Gastrocnemius medialis (tissue), 4 donors: Measurements from ENCODE around the gene MBNL2. TPM values are rescaled to one million over a fixed set of nuclear protein-coding genes. Genes with fewer than 3 reads are reported as not detected.

Source experiments
- ATAC-seq, 2 donors: fragments of 150-250 bp; one replicate each; pipeline ENCODE4 v1.9.1; 2016
- DNase-seq, 2 donors: peaks; one replicate each; pipeline ENCODE4 v3.0.0-alpha.2; 2019
- H3K27ac ChIP-seq, 4 donors: fragments of 200-600 bp; sonication (generic); 1 replicate in 1 of 4; 2 replicates in 3 of 4; pipeline ENCODE4 v1.5.1; 2016 to 2018; ENCODE audit warnings: mild to moderate bottlenecking in 2 of 4, moderate library complexity in 1 of 4
- H3K27me3 ChIP-seq, 3 donors: fragments of 200-600 bp; sonication (generic) in 2 of 3; 1 replicate in 1 of 3; 2 replicates in 2 of 3; pipeline versions ENCODE4 v1.5.1 to v1.6.0; 2016 to 2019; ENCODE audit warnings: mild to moderate bottlenecking in 1 of 3, moderate library complexity in 1 of 3
- H3K36me3 ChIP-seq, 2 donors: fragments of 200-600 bp; sonication (generic) in 1 of 2; one replicate each; pipeline ENCODE4 v1.5.1; 2017 to 2018
- H3K4me1 ChIP-seq, 2 donors: fragments of 200-600 bp; sonication (generic) in 1 of 2; one replicate each; pipeline ENCODE4 v1.5.1; 2016 to 2017; ENCODE audit warnings: mild to moderate bottlenecking in 2 of 2
- H3K4me3 ChIP-seq, 4 donors: fragments of 200-600 bp; sonication (generic) in 3 of 4; 1 replicate in 1 of 4; 2 replicates in 3 of 4; pipeline ENCODE4 v1.5.1; 2016 to 2019; ENCODE audit warnings: mild to moderate bottlenecking in 2 of 4
- H3K9me3 ChIP-seq, 3 donors: fragments of 200-600 bp; sonication (generic) in 2 of 3; 1 replicate in 1 of 3; 2 replicates in 2 of 3; pipeline ENCODE4 v1.5.1; 2016 to 2019
- CTCF ChIP-seq, 5 experiments: fragments of 450-650 bp in 3 of 5; fragments of 200-600 bp in 2 of 5; sonication (generic) in 2 of 5; IDR thresholded peaks in 4 of 5; conservative IDR thresholded peaks in 1 of 5; 1 replicate in 4 of 5; 2 replicates in 1 of 5; pipeline ENCODE4 v1.5.1; 2016 to 2019; ENCODE audit warnings: antibody characterized with exemption in 5 of 5, mild to moderate bottlenecking in 3 of 5, moderate library complexity in 3 of 5
- POLR2A ChIP-seq, 2 donors: fragments of 450-650 bp; IDR thresholded peaks; one replicate each; pipeline ENCODE4 v1.6.1; 2017; ENCODE audit warnings: antibody characterized with exemption in 2 of 2, mild to moderate bottlenecking in 2 of 2, moderate library complexity in 2 of 2
- in situ Hi-C, 4 donors: fragments of 200-750 bp; cut with MboI; loops; one replicate each; pipeline versions ENCODE4 v1.15.0 to v1.8.0; 2017; ENCODE audit warnings: low sequenced_read_pairs in 4 of 4
- intact Hi-C: fragments of 100-400 bp; cut with DNase I; formaldehyde crosslinking; loops from one replicate; pipeline ENCODE4 v1.15.1; 2023; ENCODE audit warnings: low total_unique reads
- total RNA-seq, 4 donors: library from RNA; depleted of rRNA; stranded (reverse); fragments of >200 nt; gene quantifications; one replicate each; pipeline versions ENCODE4 v1.1.0 to v1.2.3, GENCODE V29; 2016

Gene MBNL2
- total RNA-seq, 4 donors from 2014 or later, result 47.9 to 92.0 (median 71.3) TPM

GRCh38 chr13:97259410-97259797, 37.3 kb downstream of the MBNL2 start:
- H3K4me3 ChIP-seq, result peak overlapping the region in 1 of 4 donors; percentile 5
- ATAC-seq (no peak), DNase-seq (no peak)
- peaks cover 87 to 94% of the 10 kb centered on the region in 2 donors for H3K4me1 ChIP-seq
- in situ Hi-C loops (no loop called here), intact Hi-C loops (loop anchor here (10.0 kb wide), 1 partner anchor 175 kb away; the partner anchor contains the start of gene RAP2A)
- H3K27me3 ChIP-seq, result no peaks in the 10 kb centered on the region
- no peaks in the 10 kb centered on the region for H3K9me3 ChIP-seq
- no peak for TF ChIP-seq POLR2A (IDR thresholded peaks at IDR 0.05)
- no peak for TF ChIP-seq CTCF (IDR thresholded peaks at IDR 0.05 in 4 of 5, conservative IDR thresholded peaks at IDR 0.05 in 1 of 5)
- H3K36me3 ChIP-seq, result no peaks in the 10 kb centered on the region
- H3K27ac ChIP-seq, result peak overlapping the region; percentile 72 to 87 (median 76)

- Histone ChIP-seq H3K27me3 (no peaks in the 10 kb centered on the region), H3K4me3 (peak overlapping the region in 1 of 4 donors; percentile 5), H3K27ac (peak overlapping the region; percentile 72 to 87 (median 76)), H3K4me1 (peaks cover 87 to 93% of the 10 kb centered on the region in 2 donors), H3K36me3 (no peaks in the 10 kb centered on the region), H3K9me3 (no peaks in the 10 kb centered on the region)
- DNase-seq (peak; percentile 23 to 73), ATAC-seq (peak; percentile 82 to 86)
- intact Hi-C loops (loop anchor here (1.0 to 10.0 kb wide), 3 partner anchors 37 to 175 kb away; partner anchors contain the start of gene RAP2A), in situ Hi-C loops (no loop called here)
- no peak for TF ChIP-seq CTCF (IDR thresholded peaks at IDR 0.05 in 4 of 5, conservative IDR thresholded peaks at IDR 0.05 in 1 of 5)
- no peak for TF ChIP-seq POLR2A (IDR thresholded peaks at IDR 0.05)
Measured at GRCh38 chr13:97259798-97260714, 37.9 kb downstream of the MBNL2 start.

GRCh38 chr13:97261254-97262005, 39.3 kb downstream of the MBNL2 start:
- DNase-seq, result no peak

More at GRCh38 chr13:97261254-97262005, 39.3 kb downstream of the MBNL2 start:
- TF ChIP-seq POLR2A (IDR thresholded peaks at IDR 0.05) (no peak), CTCF (IDR thresholded peaks at IDR 0.05 in 4 of 5, conservative IDR thresholded peaks at IDR 0.05 in 1 of 5) (no peak)
- no peaks in the 10 kb centered on the region for H3K27me3 ChIP-seq
- peak in 1 of 2 donors; percentile 9 for ATAC-seq
- no peak overlapping the region for H3K4me3 ChIP-seq
- no peaks in the 10 kb centered on the region for H3K36me3 ChIP-seq
- in situ Hi-C loops, result no loop called here
- H3K4me1 ChIP-seq, result peaks cover 86 to 91% of the 10 kb centered on the region in 2 donors
- intact Hi-C loops, result loop anchor here (5.0 kb wide), 1 partner anchor 61 kb away; no protein-coding TSS in a partner anchor
- H3K9me3 ChIP-seq, result no peaks in the 10 kb centered on the region
- peak overlapping the region; percentile 72 to 87 (median 76) for H3K27ac ChIP-seq
